Measurements from ENCODE around the gene TM4SF4.

DNA sequence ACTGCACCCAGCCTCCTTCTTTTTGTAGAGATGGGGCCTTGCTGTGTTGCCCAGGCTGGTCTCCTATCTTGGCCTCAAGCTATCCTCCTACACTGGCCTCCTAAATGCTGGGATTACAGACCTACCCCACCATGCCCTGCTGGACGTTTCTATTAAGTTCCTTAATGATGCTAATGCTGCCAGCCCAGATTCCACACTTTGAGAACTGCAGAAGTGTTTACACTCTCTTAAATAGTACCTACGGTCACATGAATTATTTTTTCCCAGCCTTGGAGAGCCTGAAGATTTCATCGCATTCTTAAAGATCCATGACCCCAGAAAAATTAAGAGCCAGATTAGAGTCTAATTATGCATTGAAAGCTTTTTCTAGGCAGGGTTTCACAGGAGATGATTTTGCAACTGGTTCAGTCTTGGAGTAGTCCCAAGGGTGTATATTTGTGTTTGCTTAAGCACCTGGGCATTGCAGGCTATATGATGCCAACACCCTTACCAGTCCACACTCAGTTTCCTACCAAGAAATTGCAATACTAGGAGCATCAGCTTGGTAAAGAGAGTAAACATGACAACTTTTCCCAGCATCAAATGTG, 36.6 kb downstream of the TM4SF4 start:
- no peak for TF ChIP-seq CTCF (conservative IDR thresholded peaks at IDR 0.05; ENCODE audit: low read depth in 2 of 2)
- TF ChIP-seq EZH2phosphoT487 (IDR thresholded peaks at IDR 0.05; ENCODE audit: unreplicated experiment) = no peak
- no peak for TF ChIP-seq EZH2 (IDR thresholded peaks at IDR 0.05; ENCODE audit: low read depth, unreplicated experiment)
- no peak for TF ChIP-seq POLR2AphosphoS5 (IDR thresholded peaks at IDR 0.05; ENCODE audit: low read depth)
- no peak for TF ChIP-seq STAT1 (IDR thresholded peaks at IDR 0.05; ENCODE audit: unreplicated experiment)
- no peak for TF ChIP-seq JUNB (IDR thresholded peaks at IDR 0.05; ENCODE audit: unreplicated experiment)

Data from GM23338 (cell line).